ENCODE data around the gene TNFRSF6B.

TNFRSF6B gene

GRCh38 chr20:63742381-63743024 is 46.1 kb downstream of the TNFRSF6B start:
- H3K9me3 ChIP-seq (ENCODE audit: control extremely low read depth in 1 of 5, control insufficient read depth in 4 of 5, insufficient read depth in 2 of 5, low read depth in 1 of 5, low read length in 4 of 5), result no peaks in the 10 kb centered on the region
- ChIA-PET POLR2A (no interaction called here), CTCF (interaction anchor here (1.1 to 2.4 kb wide), 2 partner anchors 34 to 43 kb away, joined by 3 to 8 read pairs; partner anchors contain the start of genes ARFRP1 and ZGPAT)
- WGBS (ENCODE audit: insufficient coverage), result 91% methylated on average over 32 of the region's 37 CpGs
- H3K4me1 ChIP-seq (ENCODE audit: control extremely low read depth in 1 of 4, control insufficient read depth in 4 of 4, insufficient read depth in 4 of 4, low read length in 3 of 4), result peaks cover 0 to 33% (median 31%) of the 10 kb centered on the region in 4 experiments
- peaks cover 0 to 5% (median 0%) of the 10 kb centered on the region in 5 experiments for H3K27me3 ChIP-seq (replicated peaks in 2 of 5; ENCODE audit: control insufficient read depth in 4 of 5, insufficient read depth in 5 of 5, low read length in 4 of 5)
- no peak for DNase-seq
- H3K4me3 ChIP-seq (ENCODE audit: control insufficient read depth in 1 of 7, extremely low read depth in 1 of 7, insufficient read depth in 4 of 7, low read depth in 2 of 7, low read length in 6 of 7), result no peak overlapping the region
- no peak overlapping the region for H3K27ac ChIP-seq (ENCODE audit: insufficient read depth in 1 of 2, low read depth in 1 of 2, low read length in 2 of 2, poor library complexity in 1 of 2, severe bottlenecking in 2 of 2)
- H3K36me3 ChIP-seq (ENCODE audit: control insufficient read depth in 4 of 4, insufficient read depth in 4 of 4, low read length in 3 of 4), result peaks cover 0 to 30% (median 10%) of the 10 kb centered on the region in 4 experiments

GRCh38 chr20:63743210-63743970 is 46.9 kb downstream of the TNFRSF6B start:
- 99% methylated on average over 16 of the region's 31 CpGs for WGBS (ENCODE audit: insufficient coverage)
- DNase-seq, result no peak
- H3K36me3 ChIP-seq (ENCODE audit: control insufficient read depth in 4 of 4, insufficient read depth in 4 of 4, low read length in 3 of 4), result peaks cover 0 to 33% (median 10%) of the 10 kb centered on the region in 4 experiments
- ChIA-PET POLR2A (interaction anchor here (0.7 kb wide), 1 partner anchor 718 kb away, joined by 4 read pairs; no protein-coding TSS in a partner anchor), CTCF (interaction anchor here (1.1 kb wide), 1 partner anchor 42 kb away, joined by 3 read pairs; no protein-coding TSS in a partner anchor)
- H3K9me3 ChIP-seq (ENCODE audit: control extremely low read depth in 1 of 5, control insufficient read depth in 4 of 5, insufficient read depth in 2 of 5, low read depth in 1 of 5, low read length in 4 of 5), result no peaks in the 10 kb centered on the region
- H3K27ac ChIP-seq (ENCODE audit: insufficient read depth in 1 of 2, low read depth in 1 of 2, low read length in 2 of 2, poor library complexity in 1 of 2, severe bottlenecking in 2 of 2), result no peak overlapping the region
- H3K4me3 ChIP-seq (ENCODE audit: control insufficient read depth in 1 of 7, extremely low read depth in 1 of 7, insufficient read depth in 4 of 7, low read depth in 2 of 7, low read length in 6 of 7), result no peak overlapping the region
- H3K27me3 ChIP-seq (replicated peaks in 2 of 5; ENCODE audit: control insufficient read depth in 4 of 5, insufficient read depth in 5 of 5, low read length in 4 of 5), result peaks cover 0 to 4% (median 0%) of the 10 kb centered on the region in 5 experiments
- H3K4me1 ChIP-seq (ENCODE audit: control extremely low read depth in 1 of 4, control insufficient read depth in 4 of 4, insufficient read depth in 4 of 4, low read length in 3 of 4), result peaks cover 0 to 25% (median 23%) of the 10 kb centered on the region in 4 experiments

GRCh38 chr20:63744158-63744557 is 47.7 kb downstream of the TNFRSF6B start:
- DNase-seq, result no peak
- Histone ChIP-seq H3K36me3 (ENCODE audit: control insufficient read depth in 4 of 4, insufficient read depth in 4 of 4, low read length in 3 of 4) (peaks cover 0 to 33% (median 10%) of the 10 kb centered on the region in 4 experiments), H3K27ac (ENCODE audit: insufficient read depth in 1 of 2, low read depth in 1 of 2, low read length in 2 of 2, poor library complexity in 1 of 2, severe bottlenecking in 2 of 2) (no peak overlapping the region), H3K27me3 (replicated peaks in 2 of 5; ENCODE audit: control insufficient read depth in 4 of 5, insufficient read depth in 5 of 5, low read length in 4 of 5) (no peaks in the 10 kb centered on the region), H3K9me3 (ENCODE audit: control extremely low read depth in 1 of 5, control insufficient read depth in 4 of 5, insufficient read depth in 2 of 5, low read depth in 1 of 5, low read length in 4 of 5) (no peaks in the 10 kb centered on the region), H3K4me1 (ENCODE audit: control extremely low read depth in 1 of 4, control insufficient read depth in 4 of 4, insufficient read depth in 4 of 4, low read length in 3 of 4) (peaks cover 0 to 18% (median 16%) of the 10 kb centered on the region in 4 experiments), H3K4me3 (ENCODE audit: control insufficient read depth in 1 of 7, extremely low read depth in 1 of 7, insufficient read depth in 4 of 7, low read depth in 2 of 7, low read length in 6 of 7) (no peak overlapping the region)
- 100% methylated on average over 2 of the region's 4 CpGs for WGBS (ENCODE audit: insufficient coverage)
- CTCF ChIA-PET, result no interaction called here
- POLR2A ChIA-PET, result interaction anchor here (0.7 kb wide), 1 partner anchor 718 kb away, joined by 4 read pairs; no protein-coding TSS in a partner anchor

- Histone ChIP-seq H3K4me3 (ENCODE audit: control insufficient read depth in 1 of 7, extremely low read depth in 1 of 7, insufficient read depth in 4 of 7, low read depth in 2 of 7, low read length in 6 of 7) (no peak overlapping the region), H3K36me3 (ENCODE audit: control insufficient read depth in 4 of 4, insufficient read depth in 4 of 4, low read length in 3 of 4) (peaks cover 0 to 33% (median 10%) of the 10 kb centered on the region in 4 experiments), H3K9me3 (ENCODE audit: control extremely low read depth in 1 of 5, control insufficient read depth in 4 of 5, insufficient read depth in 2 of 5, low read depth in 1 of 5, low read length in 4 of 5) (no peaks in the 10 kb centered on the region), H3K27me3 (replicated peaks in 2 of 5; ENCODE audit: control insufficient read depth in 4 of 5, insufficient read depth in 5 of 5, low read length in 4 of 5) (no peaks in the 10 kb centered on the region), H3K27ac (ENCODE audit: insufficient read depth in 1 of 2, low read depth in 1 of 2, low read length in 2 of 2, poor library complexity in 1 of 2, severe bottlenecking in 2 of 2) (no peak overlapping the region), H3K4me1 (ENCODE audit: control extremely low read depth in 1 of 4, control insufficient read depth in 4 of 4, insufficient read depth in 4 of 4, low read length in 3 of 4) (peaks cover 0 to 16% (median 15%) of the 10 kb centered on the region in 4 experiments)
- ChIA-PET CTCF (no interaction called here), POLR2A (no interaction called here)
- DNase-seq, result no peak
- WGBS (ENCODE audit: insufficient coverage), result 97% methylated on average over 23 of the region's 25 CpGs
These were observed 48.3 kb downstream of the TNFRSF6B start for GRCh38 chr20:63744574-63745423.

- Histone ChIP-seq H3K36me3 (ENCODE audit: control insufficient read depth in 4 of 4, insufficient read depth in 4 of 4, low read length in 3 of 4) (peaks cover 0 to 33% (median 11%) of the 10 kb centered on the region in 4 experiments), H3K27me3 (replicated peaks in 2 of 5; ENCODE audit: control insufficient read depth in 4 of 5, insufficient read depth in 5 of 5, low read length in 4 of 5) (no peaks in the 10 kb centered on the region), H3K4me1 (ENCODE audit: control extremely low read depth in 1 of 4, control insufficient read depth in 4 of 4, insufficient read depth in 4 of 4, low read length in 3 of 4) (peaks cover 0 to 15% (median 13%) of the 10 kb centered on the region in 4 experiments), H3K27ac (ENCODE audit: insufficient read depth in 1 of 2, low read depth in 1 of 2, low read length in 2 of 2, poor library complexity in 1 of 2, severe bottlenecking in 2 of 2) (no peak overlapping the region), H3K4me3 (ENCODE audit: control insufficient read depth in 1 of 7, extremely low read depth in 1 of 7, insufficient read depth in 4 of 7, low read depth in 2 of 7, low read length in 6 of 7) (no peak overlapping the region), H3K9me3 (ENCODE audit: control extremely low read depth in 1 of 5, control insufficient read depth in 4 of 5, insufficient read depth in 2 of 5, low read depth in 1 of 5, low read length in 4 of 5) (no peaks in the 10 kb centered on the region)
- ChIA-PET POLR2A (no interaction called here), CTCF (no interaction called here)
- DNase-seq, result no peak
- WGBS (ENCODE audit: insufficient coverage), result 99% methylated on average over 10 of the region's 15 CpGs
These were observed 49.0 kb downstream of the TNFRSF6B start for GRCh38 chr20:63745424-63745805.

- CTCF ChIA-PET, result no interaction called here
These were observed 49.7 kb downstream of the TNFRSF6B start for GRCh38 chr20:63745961-63746731.

More at GRCh38 chr20:63745961-63746731, 49.7 kb downstream of the TNFRSF6B start:
- POLR2A ChIA-PET, result no interaction called here
- Histone ChIP-seq H3K4me1 (ENCODE audit: control extremely low read depth in 1 of 4, control insufficient read depth in 4 of 4, insufficient read depth in 4 of 4, low read length in 3 of 4) (peaks cover 0 to 12% (median 9%) of the 10 kb centered on the region in 4 experiments), H3K27me3 (replicated peaks in 2 of 5; ENCODE audit: control insufficient read depth in 4 of 5, insufficient read depth in 5 of 5, low read length in 4 of 5) (no peaks in the 10 kb centered on the region), H3K27ac (ENCODE audit: insufficient read depth in 1 of 2, low read depth in 1 of 2, low read length in 2 of 2, poor library complexity in 1 of 2, severe bottlenecking in 2 of 2) (no peak overlapping the region), H3K9me3 (ENCODE audit: control extremely low read depth in 1 of 5, control insufficient read depth in 4 of 5, insufficient read depth in 2 of 5, low read depth in 1 of 5, low read length in 4 of 5) (no peaks in the 10 kb centered on the region), H3K36me3 (ENCODE audit: control insufficient read depth in 4 of 4, insufficient read depth in 4 of 4, low read length in 3 of 4) (peaks cover 0 to 33% (median 11%) of the 10 kb centered on the region in 4 experiments), H3K4me3 (ENCODE audit: control insufficient read depth in 1 of 7, extremely low read depth in 1 of 7, insufficient read depth in 4 of 7, low read depth in 2 of 7, low read length in 6 of 7) (no peak overlapping the region)
- DNase-seq, result no peak
- 98% methylated on average over 20 of the region's 26 CpGs for WGBS (ENCODE audit: insufficient coverage)

All from common myeloid progenitor, CD34-positive (primary cell).